Measurements from ENCODE around the gene LITAFD.

DNA sequence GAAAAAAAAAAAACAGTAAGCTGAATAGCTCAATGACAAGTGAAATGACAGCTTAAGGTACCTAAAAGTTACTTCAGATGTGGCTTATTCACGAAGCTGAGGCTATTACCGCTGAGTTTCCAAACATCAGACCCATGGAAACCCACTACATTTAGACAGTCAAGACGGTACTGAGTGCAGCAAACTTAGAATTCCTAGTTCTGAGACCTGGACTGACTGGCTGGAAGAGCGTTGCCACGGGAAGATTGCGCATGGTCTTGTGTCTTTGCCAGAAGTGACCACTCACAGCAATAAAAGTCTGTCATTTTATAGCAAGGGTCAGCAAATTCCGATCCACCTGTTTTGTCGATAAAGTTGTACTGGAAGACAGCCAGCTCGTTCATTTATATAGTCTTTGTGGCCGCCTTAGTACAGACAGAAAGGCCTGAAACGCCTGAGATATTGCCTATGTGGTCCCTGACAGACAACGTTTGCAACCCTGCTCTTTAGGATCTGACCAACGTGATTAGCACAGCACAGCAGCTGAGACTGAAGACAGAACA, 19.2 kb downstream of the LITAFD start:
- TF ChIP-seq CHD4 (IDR thresholded peaks at IDR 0.05; ENCODE audit: insufficient read depth, insufficient replicate concordance, low read depth, low read length, poor library complexity, severe bottlenecking) (no peak), POLR2A (conservative IDR thresholded peaks at IDR 0.05) (no peak), POLR2AphosphoS2 (IDR thresholded peaks at IDR 0.05; ENCODE audit: low read length) (no peak)
